GM12878 (cell line): ENCODE measurements around the gene ANAPC5. TPM values are rescaled to one million over a fixed set of nuclear protein-coding genes. Genes with fewer than 3 reads are reported as not detected.

ENCODE experiments used
- ATAC-seq: fragments of 200-7000 bp; cut with Tn5 transposase; 3 replicates; pipeline ENCODE4 v1.9.1; 2020; ENCODE audit warnings: mild to moderate bottlenecking, moderate library complexity
- BruUV-seq: library from RNA; stranded (reverse); fragments of 400-500 nt; replicated peaks from 2 replicates; lab custom pipeline; 2021; lab: Mats Ljungman, UMichigan
- CTCF ChIA-PET: fragments of 300-600 bp; sonication (Branson Sonifier 250); formaldehyde crosslinking; extraction: SDS; loops from one replicate; lab custom pipeline; 2021; ENCODE audit warnings: inconsistent platforms; lab: Yijun Ruan, JAX
- POLR2A ChIA-PET: fragments of 350-600 bp; formaldehyde crosslinking; extraction: SDS; loops from one replicate; lab custom pipeline; 2021; ENCODE audit warnings: inconsistent platforms; lab: Charles Lee
- RAD21 ChIA-PET: fragments of 300-600 bp; sonication (Branson Sonifier 250); formaldehyde crosslinking; loops from one replicate; lab custom pipeline; 2023; ENCODE audit warnings: antibody characterized with exemption; ENCODE audit not compliant: unreplicated experiment; lab: Charles Lee
- SMC1A ChIA-PET: fragments of 300-600 bp; sonication (Branson Sonifier 250); formaldehyde crosslinking; loops from one replicate; lab custom pipeline; 2023; ENCODE audit not compliant: unreplicated experiment, uncharacterized antibody; lab: Charles Lee
- DNase-seq: peaks from one replicate; pipeline ENCODE4 v3.0.0-alpha.2; 2011; ENCODE audit warnings: low read depth, low spot score
- FAIRE-seq: peaks from 3 replicates; lab custom pipeline; 2011; peaks lifted over from hg19 to GRCh38; lab: Jason Lieb, UNC
- H2AFZ ChIP-seq: 2 replicates; pipeline ENCODE4 v1.6.0; 2011; ENCODE audit warnings: low read depth, low read length, control low read depth; ENCODE audit not compliant: control insufficient read depth
- H3K27ac ChIP-seq: 2 replicates; pipeline ENCODE4 v1.5.1; 2011; ENCODE audit warnings: control low read depth; ENCODE audit not compliant: control insufficient read depth, insufficient read depth
- H3K27me3 ChIP-seq, 2 experiments: replicated peaks in 1 of 2; 2 replicates each; pipeline versions ENCODE4 v1.6.0 to v1.6.1; 2011; ENCODE audit warnings: low read length in 1 of 2; ENCODE audit not compliant: control insufficient read depth in 2 of 2, insufficient read depth in 2 of 2
- H3K36me3 ChIP-seq, 2 experiments: 2 replicates each; pipeline ENCODE4 v1.5.1; 2011; ENCODE audit warnings: low read length in 1 of 2; ENCODE audit not compliant: control insufficient read depth in 2 of 2, insufficient read depth in 2 of 2
- H3K4me1 ChIP-seq: 2 replicates; pipeline ENCODE4 v1.6.1; 2011; ENCODE audit warnings: mild to moderate bottlenecking, low read length, moderate library complexity, mixed read lengths; ENCODE audit not compliant: control insufficient read depth, insufficient read depth
- H3K4me2 ChIP-seq: 2 replicates; pipeline ENCODE4 v1.6.0; 2011; ENCODE audit warnings: control low read depth; ENCODE audit not compliant: control insufficient read depth, insufficient read depth
- H3K4me3 ChIP-seq: fragments of 200-600 bp; sonication (generic); 2 replicates; pipeline ENCODE4 v1.5.1; 2016
- H3K79me2 ChIP-seq: 2 replicates; pipeline ENCODE4 v1.6.0; 2011; ENCODE audit warnings: low read length; ENCODE audit not compliant: control insufficient read depth, insufficient read depth
- H3K9ac ChIP-seq: 2 replicates; pipeline ENCODE4 v1.8.0; 2011; ENCODE audit warnings: low read length, control low read depth, mixed read lengths; ENCODE audit not compliant: control insufficient read depth, insufficient read depth
- H3K9me3 ChIP-seq: replicated peaks from 3 replicates; pipeline ENCODE4 v1.5.1; 2011; ENCODE audit warnings: mild to moderate bottlenecking, low read length; ENCODE audit not compliant: control insufficient read depth, insufficient read depth
- H4K20me1 ChIP-seq: 2 replicates; pipeline ENCODE4 v1.6.0; 2011; ENCODE audit not compliant: control insufficient read depth, insufficient read depth
- CREB1 ChIP-seq: IDR thresholded peaks from 2 replicates; pipeline ENCODE4 v1.6.1; 2012; ENCODE audit warnings: low read depth, mild to moderate bottlenecking, inconsistent platforms
- EGR1 ChIP-seq, 2 experiments: IDR thresholded peaks; 1 replicate in 1 of 2; 2 replicates in 1 of 2; pipeline ENCODE4 v1.6.1; 2011 to 2012; ENCODE audit warnings: low read depth in 2 of 2, low read length in 2 of 2, borderline replicate concordance in 1 of 2, mild to moderate bottlenecking in 1 of 2, moderate library complexity in 1 of 2
- FOXM1 ChIP-seq: IDR thresholded peaks from 2 replicates; pipeline ENCODE4 v1.6.1; 2012; ENCODE audit warnings: low read depth, mild to moderate bottlenecking, inconsistent platforms, low read length, moderate library complexity
- HDGF ChIP-seq: fragments of 450-650 bp; IDR thresholded peaks from 2 replicates; pipeline ENCODE4 v1.6.1; 2016; ENCODE audit warnings: antibody characterized with exemption
- IKZF2 ChIP-seq, 2 experiments: fragments of 450-650 bp; IDR thresholded peaks; 2 replicates each; pipeline ENCODE4 v1.6.1; 2017; ENCODE audit warnings: mild to moderate bottlenecking in 2 of 2, moderate library complexity in 2 of 2
- JUNB ChIP-seq: IDR thresholded peaks from 2 replicates; pipeline ENCODE4 v1.6.1; 2016; ENCODE audit warnings: antibody characterized with exemption, mild to moderate bottlenecking
- MEF2A ChIP-seq: IDR thresholded peaks from 2 replicates; pipeline ENCODE4 v1.6.1; 2011; ENCODE audit warnings: low read depth, mild to moderate bottlenecking, low read length, moderate library complexity; ENCODE audit not compliant: insufficient read depth
- NR2F1 ChIP-seq: fragments of 450-650 bp; conservative IDR thresholded peaks from 2 replicates; pipeline ENCODE4 v1.6.1; 2017; ENCODE audit warnings: mild to moderate bottlenecking
- PAX5 ChIP-seq: IDR thresholded peaks from 2 replicates; pipeline ENCODE4 v1.6.1; 2011; ENCODE audit warnings: low read depth, low read length, borderline replicate concordance
- RAD21 ChIP-seq: IDR thresholded peaks from 2 replicates; pipeline ENCODE4 v1.6.1; 2011; ENCODE audit warnings: mild to moderate bottlenecking, low read depth, low read length, moderate library complexity; ENCODE audit not compliant: insufficient read depth
- RUNX3 ChIP-seq: IDR thresholded peaks from 2 replicates; pipeline ENCODE4 v1.6.1; 2012; ENCODE audit warnings: low read length, inconsistent platforms
- TAF1 ChIP-seq: IDR thresholded peaks from 2 replicates; pipeline ENCODE4 v1.6.1; 2011; ENCODE audit warnings: mild to moderate bottlenecking, low read depth, low read length, borderline replicate concordance
- ZNF622 ChIP-seq: fragments of 450-650 bp; IDR thresholded peaks from 2 replicates; pipeline ENCODE4 v1.6.1; 2017; ENCODE audit warnings: mild to moderate bottlenecking, inconsistent platforms
- ZZZ3 ChIP-seq: IDR thresholded peaks from 2 replicates; pipeline ENCODE4 v1.6.1; 2011; ENCODE audit warnings: low read depth; ENCODE audit not compliant: control insufficient read depth, insufficient read length
- WGBS: methylation state at CpG from one replicate; pipeline ENCODE4 v1.1.6; 2016; ENCODE audit warnings: low lambda C conversion rate; ENCODE audit not compliant: insufficient replicate concordance, insufficient coverage; ENCODE audit errors: missing lambda C conversion rate; 5-methylcytosine and 5-hydroxymethylcytosine counted together
- in situ Hi-C: fragments of 300-500 bp; cut with MboI; formaldehyde crosslinking; loops from 9 replicates; pipeline ENCODE4 v1.14.3; 2018; ENCODE audit warnings: mixed read lengths
- intact Hi-C: fragments of 100-400 bp; cut with micrococcal nuclease; formaldehyde crosslinking; loops from one replicate; pipeline ENCODE4 v1.14.2; 2022; ENCODE audit not compliant: unreplicated experiment
- polyA plus RNA-seq, 11 experiments: library from polyadenylated mRNA; depleted of rRNA in 4 of 11; unstranded in 6 of 11; stranded (reverse) in 5 of 11; fragments of >200 nt; fragmentation: Nextera tagmentation in 4 of 11; fragmentation: Illumina TruSeq in 1 of 11; extraction: Ambion mirVana in 4 of 11; extraction: Trizol in 1 of 11; gene quantifications; 1 replicate in 1 of 11; 2 replicates in 10 of 11; pipeline versions ENCODE4 v1.2.1 to v1.2.3, GENCODE V29; 2011 to 2016; ENCODE audit warnings: inconsistent platforms in 2 of 11, missing spikeins in 2 of 11, low read depth in 1 of 11
- total RNA-seq, 4 experiments: library from RNA; depleted of rRNA in 3 of 4; stranded (reverse); fragments of >200 nt in 3 of 4; fragmentation: Illumina TruSeq in 1 of 4; extraction: Trizol in 1 of 4; gene quantifications; 2 replicates each; pipeline versions ENCODE4 v1.2.1 to v1.2.3, GENCODE V29; 2013 to 2021
- TF ChIP-seq, protein P1 (sequence below): fragments of 450-650 bp; IDR thresholded peaks from 2 replicates; pipeline ENCODE4 v1.6.1; 2016; ENCODE audit warnings: mild to moderate bottlenecking
- TF ChIP-seq, protein P2 (sequence below): fragments of 450-650 bp; conservative IDR thresholded peaks from 2 replicates; pipeline ENCODE4 v1.6.1; 2017; ENCODE audit warnings: mild to moderate bottlenecking, moderate library complexity
- TF ChIP-seq, protein P3 (sequence below): fragments of 450-650 bp; IDR thresholded peaks from 2 replicates; pipeline ENCODE4 v1.6.1; 2018; ENCODE audit warnings: mild to moderate bottlenecking, low read depth, moderate library complexity; ENCODE audit not compliant: partially characterized antibody
- TF ChIP-seq, protein P4 (sequence below): fragments of 450-650 bp; IDR thresholded peaks from 2 replicates; pipeline ENCODE4 v1.6.1; 2017; ENCODE audit warnings: mild to moderate bottlenecking, low read depth, inconsistent platforms; ENCODE audit not compliant: poor library complexity, severe bottlenecking

Gene ANAPC5
- total and polyA plus RNA-seq, 10 of the 15 experiments (the other 5 are each of a cell fraction or from before 2014, with no cell fraction given) = 102 to 227 (median 166) TPM

DNA sequence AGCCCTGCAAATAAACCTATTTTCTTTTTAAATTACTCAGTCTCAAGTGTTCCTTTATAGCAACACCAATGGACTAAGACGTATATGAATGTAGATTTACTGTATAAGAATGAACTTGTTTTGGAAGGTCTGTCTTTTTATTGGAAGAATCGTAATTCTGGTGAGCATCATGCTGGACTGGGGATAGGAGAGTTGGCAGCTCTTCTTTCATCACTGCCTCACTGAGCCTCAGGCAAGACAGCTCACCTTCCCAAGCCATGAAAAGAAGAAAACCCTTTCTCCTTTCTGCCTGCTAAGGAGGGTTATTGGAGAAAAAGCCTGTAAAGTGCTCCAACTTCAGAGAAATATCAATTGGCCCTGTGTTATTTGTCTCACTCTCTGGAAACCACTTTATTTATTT, 38.6 kb upstream of the ANAPC5 start:
- BruUV-seq = no TSS peak
- FAIRE-seq (no peak), DNase-seq (no peak), ATAC-seq (no peak)
- Histone ChIP-seq H4K20me1 (no peaks in the 10 kb centered on the region), H3K9ac (no peak overlapping the region), H3K36me3 (no peaks in the 10 kb centered on the region), H3K4me2 (no peak overlapping the region), H3K79me2 (no peaks in the 10 kb centered on the region), H3K4me3 (no peak overlapping the region), H3K27ac (no peak overlapping the region), H3K27me3 (no peaks in the 10 kb centered on the region), H3K4me1 (peaks cover 7% of the 10 kb centered on the region), H3K9me3 (no peaks in the 10 kb centered on the region; the same call in 2 of the 3 replicates), H2AFZ (no peak overlapping the region)
- intact Hi-C loops (no loop called here), in situ Hi-C loops (no loop called here)
- ChIA-PET SMC1A (interaction anchor here (2.4 kb wide), 1 partner anchor 10 kb away, joined by 17 read pairs; no protein-coding TSS in a partner anchor), POLR2A (interaction anchor here (1.4 kb wide), 1 partner anchor 39 kb away, joined by 3 read pairs; the partner anchor contains the start of gene ANAPC5), CTCF (interaction anchor here (1.2 to 1.7 kb wide), 2 partner anchors 10 to 420 kb away, joined by 3 to 6 read pairs; partner anchors contain the start of gene RNF34), RAD21 (interaction anchor here (1.8 kb wide), 1 partner anchor 11 kb away, joined by 6 read pairs; no protein-coding TSS in a partner anchor)
- WGBS = 74% methylated on average over 2 of the region's 2 CpGs
- TF ChIP-seq IKZF2 (IDR thresholded peaks at IDR 0.05) (no peak), FOXM1 (no peak), ZNF622 (no peak), NR2F1 (no peak), RAD21 (no peak), MEF2A (no peak), RUNX3 (no peak), ZZZ3 (no peak), CREB1 (no peak), JUNB (no peak), PAX5 (no peak), HDGF (no peak), EGR1 (IDR thresholded peaks at IDR 0.05; ENCODE audit: borderline replicate concordance in 1 of 2, low read depth in 2 of 2, low read length in 2 of 2) (no peak), TAF1 (no peak)
- TF ChIP-seq, protein P1, sequence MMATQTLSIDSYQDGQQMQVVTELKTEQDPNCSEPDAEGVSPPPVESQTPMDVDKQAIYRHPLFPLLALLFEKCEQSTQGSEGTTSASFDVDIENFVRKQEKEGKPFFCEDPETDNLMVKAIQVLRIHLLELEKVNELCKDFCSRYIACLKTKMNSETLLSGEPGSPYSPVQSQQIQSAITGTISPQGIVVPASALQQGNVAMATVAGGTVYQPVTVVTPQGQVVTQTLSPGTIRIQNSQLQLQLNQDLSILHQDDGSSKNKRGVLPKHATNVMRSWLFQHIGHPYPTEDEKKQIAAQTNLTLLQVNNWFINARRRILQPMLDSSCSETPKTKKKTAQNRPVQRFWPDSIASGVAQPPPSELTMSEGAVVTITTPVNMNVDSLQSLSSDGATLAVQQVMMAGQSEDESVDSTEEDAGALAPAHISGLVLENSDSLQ = no peak
- TF ChIP-seq, protein P2, sequence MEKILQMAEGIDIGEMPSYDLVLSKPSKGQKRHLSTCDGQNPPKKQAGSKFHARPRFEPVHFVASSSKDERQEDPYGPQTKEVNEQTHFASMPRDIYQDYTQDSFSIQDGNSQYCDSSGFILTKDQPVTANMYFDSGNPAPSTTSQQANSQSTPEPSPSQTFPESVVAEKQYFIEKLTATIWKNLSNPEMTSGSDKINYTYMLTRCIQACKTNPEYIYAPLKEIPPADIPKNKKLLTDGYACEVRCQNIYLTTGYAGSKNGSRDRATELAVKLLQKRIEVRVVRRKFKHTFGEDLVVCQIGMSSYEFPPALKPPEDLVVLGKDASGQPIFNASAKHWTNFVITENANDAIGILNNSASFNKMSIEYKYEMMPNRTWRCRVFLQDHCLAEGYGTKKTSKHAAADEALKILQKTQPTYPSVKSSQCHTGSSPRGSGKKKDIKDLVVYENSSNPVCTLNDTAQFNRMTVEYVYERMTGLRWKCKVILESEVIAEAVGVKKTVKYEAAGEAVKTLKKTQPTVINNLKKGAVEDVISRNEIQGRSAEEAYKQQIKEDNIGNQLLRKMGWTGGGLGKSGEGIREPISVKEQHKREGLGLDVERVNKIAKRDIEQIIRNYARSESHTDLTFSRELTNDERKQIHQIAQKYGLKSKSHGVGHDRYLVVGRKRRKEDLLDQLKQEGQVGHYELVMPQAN = no peak
- TF ChIP-seq, protein P3, sequence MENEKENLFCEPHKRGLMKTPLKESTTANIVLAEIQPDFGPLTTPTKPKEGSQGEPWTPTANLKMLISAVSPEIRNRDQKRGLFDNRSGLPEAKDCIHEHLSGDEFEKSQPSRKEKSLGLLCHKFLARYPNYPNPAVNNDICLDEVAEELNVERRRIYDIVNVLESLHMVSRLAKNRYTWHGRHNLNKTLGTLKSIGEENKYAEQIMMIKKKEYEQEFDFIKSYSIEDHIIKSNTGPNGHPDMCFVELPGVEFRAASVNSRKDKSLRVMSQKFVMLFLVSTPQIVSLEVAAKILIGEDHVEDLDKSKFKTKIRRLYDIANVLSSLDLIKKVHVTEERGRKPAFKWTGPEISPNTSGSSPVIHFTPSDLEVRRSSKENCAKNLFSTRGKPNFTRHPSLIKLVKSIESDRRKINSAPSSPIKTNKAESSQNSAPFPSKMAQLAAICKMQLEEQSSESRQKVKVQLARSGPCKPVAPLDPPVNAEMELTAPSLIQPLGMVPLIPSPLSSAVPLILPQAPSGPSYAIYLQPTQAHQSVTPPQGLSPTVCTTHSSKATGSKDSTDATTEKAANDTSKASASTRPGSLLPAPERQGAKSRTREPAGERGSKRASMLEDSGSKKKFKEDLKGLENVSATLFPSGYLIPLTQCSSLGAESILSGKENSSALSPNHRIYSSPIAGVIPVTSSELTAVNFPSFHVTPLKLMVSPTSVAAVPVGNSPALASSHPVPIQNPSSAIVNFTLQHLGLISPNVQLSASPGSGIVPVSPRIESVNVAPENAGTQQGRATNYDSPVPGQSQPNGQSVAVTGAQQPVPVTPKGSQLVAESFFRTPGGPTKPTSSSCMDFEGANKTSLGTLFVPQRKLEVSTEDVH = no peak
- TF ChIP-seq, protein P4, sequence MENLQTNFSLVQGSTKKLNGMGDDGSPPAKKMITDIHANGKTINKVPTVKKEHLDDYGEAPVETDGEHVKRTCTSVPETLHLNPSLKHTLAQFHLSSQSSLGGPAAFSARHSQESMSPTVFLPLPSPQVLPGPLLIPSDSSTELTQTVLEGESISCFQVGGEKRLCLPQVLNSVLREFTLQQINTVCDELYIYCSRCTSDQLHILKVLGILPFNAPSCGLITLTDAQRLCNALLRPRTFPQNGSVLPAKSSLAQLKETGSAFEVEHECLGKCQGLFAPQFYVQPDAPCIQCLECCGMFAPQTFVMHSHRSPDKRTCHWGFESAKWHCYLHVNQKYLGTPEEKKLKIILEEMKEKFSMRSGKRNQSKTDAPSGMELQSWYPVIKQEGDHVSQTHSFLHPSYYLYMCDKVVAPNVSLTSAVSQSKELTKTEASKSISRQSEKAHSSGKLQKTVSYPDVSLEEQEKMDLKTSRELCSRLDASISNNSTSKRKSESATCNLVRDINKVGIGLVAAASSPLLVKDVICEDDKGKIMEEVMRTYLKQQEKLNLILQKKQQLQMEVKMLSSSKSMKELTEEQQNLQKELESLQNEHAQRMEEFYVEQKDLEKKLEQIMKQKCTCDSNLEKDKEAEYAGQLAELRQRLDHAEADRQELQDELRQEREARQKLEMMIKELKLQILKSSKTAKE = no peak
